ENCODE data around the gene CRACDL.

The CRACDL gene, protein sequence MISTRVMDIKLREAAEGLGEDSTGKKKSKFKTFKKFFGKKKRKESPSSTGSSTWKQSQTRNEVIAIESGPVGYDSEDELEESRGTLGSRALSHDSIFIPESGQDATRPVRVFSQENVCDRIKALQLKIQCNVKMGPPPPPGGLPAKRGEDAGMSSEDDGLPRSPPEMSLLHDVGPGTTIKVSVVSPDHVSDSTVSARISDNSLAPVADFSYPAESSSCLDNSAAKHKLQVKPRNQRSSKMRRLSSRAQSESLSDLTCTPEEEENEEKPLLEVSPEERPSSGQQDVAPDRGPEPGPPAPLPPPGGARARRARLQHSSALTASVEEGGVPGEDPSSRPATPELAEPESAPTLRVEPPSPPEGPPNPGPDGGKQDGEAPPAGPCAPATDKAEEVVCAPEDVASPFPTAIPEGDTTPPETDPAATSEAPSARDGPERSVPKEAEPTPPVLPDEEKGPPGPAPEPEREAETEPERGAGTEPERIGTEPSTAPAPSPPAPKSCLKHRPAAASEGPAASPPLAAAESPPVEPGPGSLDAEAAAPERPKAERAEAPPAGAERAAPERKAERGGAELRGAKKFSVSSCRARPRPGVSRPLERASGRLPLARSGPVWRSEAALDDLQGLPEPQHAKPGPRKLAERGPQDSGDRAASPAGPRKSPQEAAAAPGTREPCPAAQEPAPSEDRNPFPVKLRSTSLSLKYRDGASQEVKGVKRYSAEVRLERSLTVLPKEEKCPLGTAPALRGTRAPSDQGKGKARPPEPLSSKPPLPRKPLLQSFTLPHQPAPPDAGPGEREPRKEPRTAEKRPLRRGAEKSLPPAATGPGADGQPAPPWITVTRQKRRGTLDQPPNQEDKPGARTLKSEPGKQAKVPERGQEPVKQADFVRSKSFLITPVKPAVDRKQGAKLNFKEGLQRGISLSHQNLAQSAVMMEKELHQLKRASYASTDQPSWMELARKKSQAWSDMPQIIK

DNA sequence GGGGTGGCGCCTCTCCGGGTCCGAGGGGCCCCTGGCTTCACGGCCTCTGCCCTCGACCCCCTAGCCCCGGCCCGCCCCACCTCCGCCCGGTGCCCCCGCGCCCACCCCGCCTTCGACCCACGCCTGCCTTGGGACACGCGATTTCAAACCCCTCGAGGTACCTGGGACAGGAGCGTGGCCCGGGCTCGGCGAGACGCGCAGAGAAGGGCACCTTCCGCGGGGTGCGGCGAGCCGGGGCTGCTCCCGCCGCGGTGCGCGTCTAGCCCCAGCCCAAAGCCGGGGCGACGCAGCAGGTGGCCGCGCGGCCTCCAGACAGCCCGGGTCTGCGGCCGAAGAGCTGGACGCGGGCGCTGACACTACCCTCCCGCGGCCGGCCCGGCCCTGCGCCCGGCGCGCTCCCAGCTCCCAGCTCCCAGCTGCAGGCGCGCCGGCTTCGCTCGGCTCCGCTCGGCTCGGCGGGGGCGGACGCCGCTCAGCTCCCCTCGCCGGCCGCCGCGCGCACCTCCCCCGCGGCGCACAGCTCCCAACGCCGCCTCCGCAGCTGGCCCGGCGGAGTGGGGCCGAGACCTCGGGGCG is at the start of gene CRACDL:
TSS of gene CRACDL (minus strand) at position 449 of the 576 bp plus-strand sequence. CDS start 89,425 bp downstream, outside the sequence.
- no peak for DNase-seq (ENCODE audit: low read depth)

- no peak for DNase-seq (ENCODE audit: low read depth)
Observed at GRCh38 chr2:98975611-98976010, 39.6 kb upstream of the CRACDL start.

GRCh38 chr2:98972582-98973167 is 36.6 kb upstream of the CRACDL start:
- DNase-seq (ENCODE audit: low read depth) = no peak

DNA sequence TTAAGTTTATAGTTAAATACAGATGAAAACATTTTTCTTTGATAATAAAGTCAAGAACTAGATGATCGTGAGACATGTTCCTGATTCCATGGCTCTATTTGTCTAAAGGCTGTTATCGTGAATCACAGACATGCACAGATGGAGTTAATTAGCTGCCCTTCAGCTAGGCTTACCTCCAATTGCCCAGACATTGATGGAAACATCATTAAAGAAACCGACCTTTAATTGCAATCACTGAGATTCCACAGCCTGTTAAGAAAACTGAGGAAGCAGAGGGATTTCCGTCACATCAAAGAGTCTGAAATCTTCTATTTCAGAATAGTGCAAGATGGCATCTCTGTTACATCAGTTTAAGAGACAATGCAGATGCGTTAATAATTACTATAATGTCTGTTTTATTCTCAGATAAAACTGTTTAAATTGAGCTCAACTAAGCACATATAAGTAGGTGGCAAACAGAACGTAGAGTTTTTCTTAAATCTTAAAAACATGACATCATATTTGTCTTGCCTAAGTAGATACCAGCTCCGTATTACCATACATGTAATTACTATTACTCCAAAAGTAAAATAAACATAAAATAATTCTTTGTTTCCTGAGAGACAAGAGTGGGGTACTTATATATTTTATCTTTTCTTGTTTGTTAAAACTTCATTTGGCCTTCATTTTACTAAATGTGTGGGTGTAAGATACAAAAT is 23.9 kb upstream of the CRACDL start:
- DNase-seq (ENCODE audit: low read depth) = no peak

GRCh38 chr2:98952966-98953365 is 16.9 kb upstream of the CRACDL start:
- DNase-seq (ENCODE audit: low read depth) = no peak

DNA sequence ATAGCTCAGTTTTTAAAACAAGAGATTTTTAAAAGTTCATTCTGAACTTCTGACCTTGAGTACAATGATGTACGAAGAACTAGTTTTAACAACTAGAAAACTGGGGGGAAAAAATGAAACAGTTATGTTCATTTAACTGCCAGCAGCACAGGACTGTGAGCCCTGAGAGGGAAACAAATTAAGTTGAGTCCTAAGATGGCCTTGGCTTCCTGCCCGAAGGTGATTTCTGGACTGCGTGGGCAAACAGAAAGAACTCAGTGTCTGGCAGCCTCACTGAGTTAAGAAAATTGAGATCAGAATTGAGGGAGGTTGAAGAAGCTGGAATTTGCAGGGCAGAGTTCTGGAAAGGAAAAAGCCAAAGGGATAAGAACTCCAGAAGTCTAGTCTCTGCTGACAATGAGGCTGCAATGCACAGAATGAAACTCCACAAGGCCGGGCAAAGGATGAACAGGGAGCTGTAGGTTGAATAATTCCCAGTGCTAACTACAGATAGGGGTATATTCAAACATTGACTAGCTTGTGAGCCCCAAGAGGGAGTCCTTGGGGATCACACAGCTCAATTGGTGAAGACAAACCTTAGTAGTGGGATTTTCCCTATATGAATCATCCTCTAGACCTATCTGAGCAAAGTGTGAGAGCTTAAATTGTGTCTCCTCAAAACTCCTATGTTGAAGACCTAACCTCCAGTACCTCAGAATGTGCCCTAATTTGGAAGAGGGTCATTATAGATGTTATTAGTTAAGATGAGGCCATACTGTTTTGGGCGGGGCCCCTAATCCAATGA is 13.1 kb upstream of the CRACDL start:
- no peak for DNase-seq (ENCODE audit: low read depth)

- DNase-seq (ENCODE audit: low read depth) = no peak
Observed at GRCh38 chr2:98947554-98947953, 11.5 kb upstream of the CRACDL start.

GRCh38 chr2:98946855-98947254 is 10.8 kb upstream of the CRACDL start:
- no peak for DNase-seq (ENCODE audit: low read depth)

GRCh38 chr2:98944775-98945174 is 8.8 kb upstream of the CRACDL start:
- no peak for DNase-seq (ENCODE audit: low read depth)

GRCh38 chr2:98940102-98940501 is 4.1 kb upstream of the CRACDL start:
- no peak for DNase-seq (ENCODE audit: low read depth)

DNA sequence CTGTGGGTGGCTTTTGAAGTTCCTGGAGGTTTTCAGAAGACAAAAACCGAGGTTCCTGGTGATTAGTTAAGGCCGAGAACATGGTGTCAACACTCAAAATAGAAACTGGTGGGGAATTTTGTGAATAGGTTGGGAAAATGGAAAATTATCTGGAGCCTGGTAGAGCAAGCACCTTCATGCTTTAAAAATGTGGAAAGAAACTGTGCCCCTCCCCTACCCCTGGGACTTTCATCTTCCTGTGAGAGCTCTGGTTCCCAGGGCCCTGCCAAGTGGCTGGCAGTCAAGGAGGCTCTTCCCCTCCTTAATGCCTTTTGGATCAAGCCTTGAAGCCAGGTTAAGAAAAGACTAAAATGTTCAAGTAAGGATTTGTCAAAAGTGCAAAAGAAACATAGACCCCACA is 1.9 kb upstream of the CRACDL start:
- DNase-seq (ENCODE audit: low read depth) = no peak

DNA sequence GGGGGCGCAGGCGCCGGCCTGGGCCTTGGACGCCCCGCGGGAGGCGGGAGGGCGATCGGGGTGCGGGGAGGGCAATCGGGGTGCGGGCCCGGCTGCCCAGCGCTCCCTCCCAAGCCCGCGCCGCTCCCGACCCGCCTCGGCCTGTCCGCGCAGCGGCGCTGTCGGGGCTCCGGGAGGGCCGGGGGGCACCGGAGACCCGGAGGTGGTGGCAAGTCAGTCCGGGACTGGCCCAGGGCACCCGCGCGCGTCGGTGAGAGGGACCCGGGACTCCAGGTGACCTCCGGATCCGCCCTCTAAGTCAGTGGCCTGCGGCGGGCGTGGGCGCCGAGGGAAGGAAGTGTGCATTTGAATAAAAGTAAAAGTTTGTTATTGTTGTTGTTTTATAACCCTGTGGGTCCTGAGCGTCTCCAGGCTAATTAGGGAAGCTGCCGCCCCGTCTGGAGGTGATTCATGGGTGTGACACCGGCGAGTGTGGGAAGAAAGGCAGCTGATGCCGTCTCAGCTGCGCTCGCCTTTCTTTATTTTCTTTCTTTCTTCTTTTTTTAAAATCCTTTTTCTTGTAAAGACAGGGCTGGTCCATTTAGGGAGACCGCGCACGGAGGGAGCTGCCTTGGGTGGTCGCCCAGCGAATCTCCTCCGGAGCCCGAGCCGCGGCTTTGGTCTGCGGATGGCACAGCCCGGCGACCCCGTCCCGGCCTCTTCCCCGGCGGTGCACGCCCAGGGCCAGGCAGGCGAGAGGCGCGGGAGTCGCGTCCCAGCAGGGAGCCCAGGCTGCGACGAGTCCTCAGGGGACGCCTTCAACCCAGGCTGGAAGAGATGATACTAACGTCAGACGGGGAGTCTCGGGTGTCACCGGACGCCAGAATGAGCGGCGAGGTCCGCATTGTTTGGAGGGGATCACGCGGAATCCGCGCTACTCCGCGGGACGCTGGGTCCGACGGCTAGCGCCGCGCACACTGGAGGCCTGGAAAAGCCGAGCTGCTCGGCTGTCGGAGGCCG is 627 bp upstream of the CRACDL start:
- DNase-seq (ENCODE audit: low read depth) = no peak

- no peak for DNase-seq (ENCODE audit: low read depth)
Observed at GRCh38 chr2:98935111-98935770, 784 bp downstream of the CRACDL start.

- DNase-seq (ENCODE audit: low read depth) = no peak
Observed at GRCh38 chr2:98932778-98933343, 3.2 kb downstream of the CRACDL start.

- DNase-seq (ENCODE audit: low read depth) = no peak
Observed at GRCh38 chr2:98932164-98932563, 3.9 kb downstream of the CRACDL start.

DNA sequence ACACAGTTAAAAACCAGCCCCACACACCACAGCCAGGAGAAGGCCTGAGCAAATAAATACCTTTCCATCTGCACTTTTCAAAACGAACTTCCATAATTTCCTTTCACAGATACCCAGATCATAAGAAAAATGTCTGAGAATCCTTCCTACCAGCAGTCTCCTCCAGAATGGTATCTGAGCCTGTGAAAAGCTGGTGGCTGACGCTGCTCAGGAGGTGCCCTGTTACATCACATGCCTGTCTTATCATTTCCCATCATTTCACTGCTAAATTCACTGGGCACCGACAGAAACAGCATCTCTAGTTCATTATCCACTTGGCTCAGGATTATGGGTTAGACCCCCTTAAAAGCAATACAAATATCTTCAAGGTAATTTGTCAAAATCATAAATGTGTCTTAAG is 4.4 kb downstream of the CRACDL start:
- no peak for DNase-seq (ENCODE audit: low read depth)

GRCh38 chr2:98929920-98930319 is 6.1 kb downstream of the CRACDL start:
- no peak for DNase-seq (ENCODE audit: low read depth)

- DNase-seq (ENCODE audit: low read depth) = no peak
Observed at GRCh38 chr2:98928242-98928641, 7.8 kb downstream of the CRACDL start.

DNA sequence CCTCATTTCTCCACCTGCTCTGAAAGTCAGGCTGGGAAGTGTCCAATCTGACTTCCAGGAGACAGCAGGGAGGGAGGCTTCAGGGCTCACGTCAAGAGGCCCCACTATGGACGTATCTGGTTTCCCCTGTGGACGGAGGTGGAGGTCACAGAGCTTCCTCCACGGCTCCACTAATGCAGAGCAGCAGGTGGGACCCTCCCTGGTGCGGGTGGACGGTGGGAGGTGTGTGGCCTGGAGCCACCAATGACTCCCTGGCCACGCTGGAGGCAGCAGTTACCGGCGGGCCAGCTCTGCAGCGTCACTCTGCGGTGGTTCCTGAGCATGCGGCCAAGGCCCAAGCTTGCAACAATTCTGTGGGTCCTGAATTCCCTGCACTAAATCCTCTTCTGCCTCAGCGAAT is 9.0 kb downstream of the CRACDL start:
- DNase-seq (ENCODE audit: low read depth) = no peak
